Neuronal stem cell (in vitro differentiated cells): ENCODE data around the gene SOHLH2.
A peak's percentile ranks its signal among the peaks of the same experiment; 100 is the strongest.

Experiments
- DNase-seq: peaks from one replicate; pipeline ENCODE4 v3.0.0-alpha.2; 2013; ENCODE audit warnings: low spot score
- H2AFZ ChIP-seq: one replicate; pipeline ENCODE4 v1.6.1; 2013; ENCODE audit warnings: mild to moderate bottlenecking, low read length, inconsistent platforms
- H2AK5ac ChIP-seq: 2 replicates; pipeline ENCODE4 v1.6.1; 2013; ENCODE audit warnings: low read depth, mild to moderate bottlenecking, inconsistent platforms, low read length, moderate library complexity, mixed read lengths
- H2BK120ac ChIP-seq: 2 replicates; pipeline ENCODE4 v1.6.1; 2013; ENCODE audit warnings: low read depth, mild to moderate bottlenecking, inconsistent platforms, low read length, moderate library complexity, mixed read lengths
- H2BK12ac ChIP-seq: one replicate; pipeline ENCODE4 v1.6.1; 2013; ENCODE audit warnings: low read length, inconsistent platforms
- H2BK15ac ChIP-seq: 2 replicates; pipeline ENCODE4 v1.6.1; 2013; ENCODE audit warnings: mild to moderate bottlenecking, low read length, inconsistent platforms, mixed read lengths
- H2BK5ac ChIP-seq: one replicate; pipeline ENCODE4 v1.6.1; 2013; ENCODE audit warnings: inconsistent platforms, mild to moderate bottlenecking, low read length, moderate library complexity
- H3K14ac ChIP-seq: one replicate; pipeline ENCODE4 v1.6.1; 2013; ENCODE audit warnings: low read length, inconsistent platforms
- H3K18ac ChIP-seq: 2 replicates; pipeline ENCODE4 v1.6.1; 2013; ENCODE audit warnings: low read length, inconsistent platforms
- H3K23ac ChIP-seq: 2 replicates; pipeline ENCODE4 v1.6.1; 2013; ENCODE audit warnings: low read depth, mild to moderate bottlenecking, mixed read lengths, low read length, inconsistent platforms; ENCODE audit not compliant: poor library complexity
- H3K27ac ChIP-seq: replicated peaks from 3 replicates; pipeline ENCODE4 v1.5.1; 2013; ENCODE audit warnings: low read length, inconsistent platforms
- H3K27me3 ChIP-seq, 3 experiments: 2 replicates each; pipeline ENCODE4 v1.6.1; 2013; ENCODE audit warnings: low read length in 3 of 3, mild to moderate bottlenecking in 2 of 3, inconsistent platforms in 1 of 3, low read depth in 1 of 3, mixed read lengths in 1 of 3, moderate library complexity in 1 of 3; ENCODE audit not compliant: control insufficient read depth in 3 of 3, insufficient read depth in 3 of 3
- H3K36me3 ChIP-seq, 2 donors: replicated peaks in 1 of 2; 2 replicates each; pipeline ENCODE4 v1.6.1; 2013; ENCODE audit warnings: low read length in 2 of 2; ENCODE audit not compliant: control insufficient read depth in 2 of 2, insufficient read depth in 2 of 2
- H3K4ac ChIP-seq: 2 replicates; pipeline ENCODE4 v1.6.1; 2013; ENCODE audit warnings: inconsistent platforms, mild to moderate bottlenecking, low read length, moderate library complexity
- H3K4me1 ChIP-seq, 2 donors: 1 replicate in 1 of 2; 2 replicates in 1 of 2; pipeline ENCODE4 v1.6.1; 2013; ENCODE audit warnings: low read length in 2 of 2, low read depth in 1 of 2; ENCODE audit not compliant: control insufficient read depth in 2 of 2, insufficient read depth in 1 of 2
- H3K4me2 ChIP-seq: one replicate; pipeline ENCODE4 v1.6.1; 2013; ENCODE audit warnings: mild to moderate bottlenecking, low read length, inconsistent platforms; ENCODE audit not compliant: insufficient read depth, poor library complexity, severe bottlenecking
- H3K4me3 ChIP-seq, 2 donors: 2 replicates each; pipeline ENCODE4 v1.5.1; 2013; ENCODE audit warnings: low read length in 2 of 2, mild to moderate bottlenecking in 2 of 2, inconsistent platforms in 1 of 2, moderate library complexity in 1 of 2
- H3K79me1 ChIP-seq: one replicate; pipeline ENCODE4 v1.6.1; 2013; ENCODE audit warnings: low read depth, mild to moderate bottlenecking, inconsistent platforms, low read length, moderate library complexity
- H3K9ac ChIP-seq: one replicate; pipeline ENCODE4 v1.6.1; 2013; ENCODE audit warnings: mild to moderate bottlenecking, low read depth, low read length, inconsistent platforms; ENCODE audit not compliant: poor library complexity
- H3K9me3 ChIP-seq, 2 donors: replicated peaks in 1 of 2; 2 replicates each; pipeline versions ENCODE3 to v1.6.1; 2013; ENCODE audit warnings: low read length in 2 of 2, mild to moderate bottlenecking in 2 of 2, inconsistent platforms in 1 of 2, low read depth in 1 of 2, mixed read lengths in 1 of 2, moderate library complexity in 1 of 2; ENCODE audit not compliant: control insufficient read depth in 2 of 2, insufficient read depth in 1 of 2
- H4K8ac ChIP-seq: one replicate; pipeline ENCODE4 v1.6.1; 2013; ENCODE audit warnings: low read depth, mild to moderate bottlenecking, inconsistent platforms, low read length, moderate library complexity
- H4K91ac ChIP-seq: one replicate; pipeline ENCODE4 v1.6.1; 2013; ENCODE audit warnings: low read length, low read depth, mild to moderate bottlenecking, inconsistent platforms; ENCODE audit not compliant: poor library complexity
- WGBS, 2 donors: extraction: QIAGEN DNeasy Blood & Tissue Kit; methylation state at CpG; one replicate each; pipeline ENCODE4 v1.1.7; 2013; ENCODE audit warnings: missing lambda C conversion rate in 2 of 2, mixed read lengths in 1 of 2; ENCODE audit not compliant: insufficient read length in 2 of 2, insufficient replicate concordance in 1 of 2; ENCODE audit errors: extremely low coverage in 2 of 2; 5-methylcytosine and 5-hydroxymethylcytosine counted together

The SOHLH2 gene

DNA sequence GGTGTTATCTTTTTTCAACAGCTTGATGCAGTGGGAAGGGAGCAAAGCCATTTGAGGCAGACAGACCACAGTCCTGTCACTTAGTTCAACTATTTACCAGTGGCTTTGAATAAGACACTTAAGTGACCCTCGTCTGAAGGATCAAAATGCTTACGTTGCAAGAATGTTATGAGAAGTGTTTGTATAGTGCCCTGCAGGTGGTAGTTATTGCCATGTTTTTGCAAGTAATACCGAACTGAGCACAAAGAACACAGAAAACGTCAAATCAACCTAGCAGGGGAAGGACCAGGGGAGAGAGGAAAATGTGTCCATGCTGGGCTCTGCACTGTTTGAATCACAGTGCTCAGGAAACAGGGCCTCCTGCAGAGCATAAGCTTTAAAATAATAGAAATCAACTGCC, 2.8 kb downstream of the SOHLH2 start:
- no peak for DNase-seq
- no peak overlapping the region for H2BK120ac ChIP-seq

DNA sequence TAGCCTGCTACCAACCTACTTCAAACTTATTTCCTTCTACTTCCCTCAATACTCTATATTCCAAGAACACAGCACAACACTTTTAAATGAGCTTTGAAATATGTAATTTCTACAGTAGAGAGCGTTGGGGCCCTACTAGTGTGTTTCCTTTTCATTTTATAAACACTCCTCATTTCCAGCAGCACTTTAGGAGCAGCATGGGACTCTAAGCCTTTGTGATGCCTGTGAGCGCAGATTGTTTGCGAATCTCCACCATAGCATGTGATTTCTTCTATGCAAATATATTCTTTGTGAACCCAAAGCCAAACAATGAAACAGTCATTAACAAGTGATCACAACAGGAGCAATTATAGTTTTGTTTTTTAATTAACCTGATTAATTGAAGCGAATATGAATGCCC, 3.6 kb downstream of the SOHLH2 start:
- Histone ChIP-seq H4K91ac (no peak overlapping the region), H3K4me1 (peaks cover 0 to 3% of the 10 kb centered on the region in 2 donors), H3K36me3 (no peaks in the 10 kb centered on the region), H3K4ac (no peak overlapping the region), H3K4me2 (no peak overlapping the region), H3K27me3 (no peaks in the 10 kb centered on the region), H3K4me3 (no peak overlapping the region), H2AK5ac (no peak overlapping the region), H4K8ac (no peak overlapping the region), H2BK15ac (no peak overlapping the region), H3K23ac (no peak overlapping the region), H2BK12ac (no peak overlapping the region), H3K27ac (no peak overlapping the region), H3K9ac (no peak overlapping the region), H2AFZ (no peak overlapping the region), H3K14ac (no peak overlapping the region), H2BK5ac (no peak overlapping the region), H2BK120ac (no peak overlapping the region), H3K9me3 (no peaks in the 10 kb centered on the region), H3K18ac (no peak overlapping the region), H3K79me1 (no peaks in the 10 kb centered on the region)
- WGBS, 2 donors: no CpG with 5 or more reads among the region's 4 CpGs
- no peak for DNase-seq

More for the DNA sequence above, 2.8 kb downstream of the SOHLH2 start:
- no peaks in the 10 kb centered on the region for H3K79me1 ChIP-seq
- WGBS, 2 donors: no CpG with 5 or more reads among the region's 4 CpGs
- peak overlapping the region; percentile 69 for H2AFZ ChIP-seq
- peaks cover 0 to 3% of the 10 kb centered on the region in 2 donors for H3K4me1 ChIP-seq
- no peak overlapping the region for H3K4me2 ChIP-seq
- no peak overlapping the region for H3K9ac ChIP-seq
- H3K14ac ChIP-seq: no peak overlapping the region
- no peaks in the 10 kb centered on the region for H3K36me3 ChIP-seq
- no peak overlapping the region for H2AK5ac ChIP-seq
- no peak overlapping the region for H4K8ac ChIP-seq
- H4K91ac ChIP-seq: no peak overlapping the region
- H2BK12ac ChIP-seq: no peak overlapping the region
- H3K4ac ChIP-seq: no peak overlapping the region
- H3K27ac ChIP-seq: no peak overlapping the region
- no peak overlapping the region for H3K23ac ChIP-seq
- H2BK5ac ChIP-seq: no peak overlapping the region
- H2BK15ac ChIP-seq: no peak overlapping the region
- no peaks in the 10 kb centered on the region for H3K9me3 ChIP-seq
- H3K4me3 ChIP-seq: no peak overlapping the region
- H3K27me3 ChIP-seq: no peaks in the 10 kb centered on the region
- H3K18ac ChIP-seq: no peak overlapping the region

DNA sequence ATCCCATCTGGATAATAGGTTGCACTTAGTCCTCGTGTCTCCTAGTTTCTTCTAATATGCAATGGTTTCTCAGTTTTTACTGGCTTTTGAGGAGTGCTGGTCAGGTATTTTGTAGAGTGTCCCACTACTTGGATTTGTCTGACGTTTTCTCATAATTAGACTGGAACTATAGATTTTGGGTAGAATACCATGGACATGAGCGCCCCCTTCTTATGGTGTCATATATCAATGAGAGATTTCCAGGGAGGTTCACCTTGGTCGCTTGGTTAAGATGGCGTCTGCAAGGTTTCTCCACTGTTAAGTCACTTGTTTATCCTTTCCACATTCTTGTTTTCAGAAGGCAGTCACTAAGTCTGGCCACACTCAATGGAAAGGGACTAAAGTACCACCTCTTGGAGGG, 6.7 kb downstream of the SOHLH2 start:
- Histone ChIP-seq H2AFZ (no peak overlapping the region), H2BK12ac (no peak overlapping the region), H3K4me1 (peaks cover 0 to 3% of the 10 kb centered on the region in 2 donors), H3K23ac (no peak overlapping the region), H3K18ac (no peak overlapping the region), H3K27me3 (no peaks in the 10 kb centered on the region), H3K27ac (no peak overlapping the region), H2BK15ac (no peak overlapping the region), H2BK120ac (no peak overlapping the region), H4K8ac (no peak overlapping the region), H3K14ac (no peak overlapping the region), H3K4ac (no peak overlapping the region), H3K4me3 (no peak overlapping the region), H4K91ac (no peak overlapping the region), H3K9me3 (no peaks in the 10 kb centered on the region), H3K9ac (no peak overlapping the region), H3K79me1 (no peaks in the 10 kb centered on the region), H3K4me2 (no peak overlapping the region), H2BK5ac (no peak overlapping the region), H3K36me3 (no peaks in the 10 kb centered on the region), H2AK5ac (no peak overlapping the region)
- no CpG with 5 or more reads among the region's 5 CpGs for WGBS, 2 donors
- DNase-seq: no peak

DNA sequence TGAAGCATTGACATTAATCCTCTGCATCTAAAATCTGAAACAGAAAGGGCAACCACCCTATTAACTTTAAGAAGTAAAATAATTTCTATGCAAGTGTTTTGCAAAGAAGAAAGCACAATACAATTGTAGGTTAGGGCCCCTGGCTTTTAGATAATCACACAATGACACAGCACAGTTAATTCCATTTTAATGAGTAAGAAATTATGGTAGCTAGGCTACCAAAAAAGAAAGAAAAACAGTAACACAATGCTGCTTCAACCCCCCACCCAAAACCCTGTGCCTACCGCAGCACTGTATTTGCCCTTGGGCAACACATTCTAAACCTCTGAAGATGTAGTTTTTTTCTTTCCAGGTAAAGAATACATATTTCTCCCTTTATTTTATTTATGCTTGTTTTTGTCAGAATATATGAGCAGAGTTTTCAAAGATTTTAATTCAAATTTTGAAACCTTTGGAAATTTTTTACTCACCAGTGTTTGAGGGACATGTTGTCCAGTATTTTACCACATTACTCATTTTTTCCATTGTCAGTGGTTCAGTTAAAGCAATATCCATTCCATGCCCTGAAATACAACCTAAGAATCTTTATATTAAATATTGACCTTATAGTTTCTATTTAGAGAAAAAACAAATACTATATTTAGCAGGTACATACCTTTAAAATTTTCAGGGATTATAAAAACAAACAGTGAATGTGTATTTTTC, 21.1 kb downstream of the SOHLH2 start:
- no peak overlapping the region for H4K8ac ChIP-seq
- no peak overlapping the region for H3K4me2 ChIP-seq
- H3K4ac ChIP-seq: no peak overlapping the region
- no peak overlapping the region for H3K4me3 ChIP-seq
- H3K23ac ChIP-seq: no peak overlapping the region
- WGBS, 2 donors: no CpG with 5 or more reads among the region's 1 CpG
- H3K79me1 ChIP-seq: no peaks in the 10 kb centered on the region
- no peaks in the 10 kb centered on the region for H3K9me3 ChIP-seq
- no peak overlapping the region for H2BK15ac ChIP-seq
- no peak overlapping the region for H2AK5ac ChIP-seq
- no peaks in the 10 kb centered on the region for H3K36me3 ChIP-seq
- no peak overlapping the region for H3K14ac ChIP-seq
- no peak overlapping the region for H2AFZ ChIP-seq
- H3K18ac ChIP-seq: no peak overlapping the region
- no peak for DNase-seq
- H3K27ac ChIP-seq: no peak overlapping the region
- H3K4me1 ChIP-seq: peaks cover 3 to 5% of the 10 kb centered on the region in 2 donors
- H2BK12ac ChIP-seq: no peak overlapping the region
- H3K9ac ChIP-seq: no peak overlapping the region
- H4K91ac ChIP-seq: no peak overlapping the region
- no peak overlapping the region for H2BK5ac ChIP-seq
- H3K27me3 ChIP-seq: no peaks in the 10 kb centered on the region
- no peak overlapping the region for H2BK120ac ChIP-seq
